Esophagus muscularis mucosa (tissue), 4 donors: ENCODE results near the gene COL6A1. TPM values are rescaled to one million over a fixed set of nuclear protein-coding genes. Genes with fewer than 3 reads are reported as not detected.

Experiments
- DNase-seq: peaks from one replicate; pipeline ENCODE4 v3.0.0-alpha.2; 2017; ENCODE audit errors: extremely low spot score
- H3K27ac ChIP-seq, 4 donors: fragments of 200-600 bp; sonication (generic); replicated peaks in 1 of 4; 1 replicate in 3 of 4; 2 replicates in 1 of 4; pipeline ENCODE4 v1.5.1; 2016 to 2019; ENCODE audit warnings: mild to moderate bottlenecking in 1 of 4
- H3K27me3 ChIP-seq, 4 donors: fragments of 200-600 bp; sonication (generic); one replicate each; pipeline versions ENCODE4 v1.5.1 to v1.6.0; 2016 to 2019
- H3K36me3 ChIP-seq, 4 donors: fragments of 200-600 bp; sonication (generic); one replicate each; pipeline ENCODE4 v1.5.1; 2016 to 2019
- H3K4me1 ChIP-seq, 4 donors: fragments of 200-600 bp; sonication (generic); one replicate each; pipeline ENCODE4 v1.5.1; 2016 to 2019
- H3K4me3 ChIP-seq, 4 donors: fragments of 200-600 bp; sonication (generic); 1 replicate in 2 of 4; 2 replicates in 2 of 4; pipeline ENCODE4 v1.5.1; 2016 to 2019; ENCODE audit warnings: mild to moderate bottlenecking in 4 of 4, moderate library complexity in 1 of 4
- H3K9me3 ChIP-seq, 4 donors: fragments of 200-600 bp; sonication (generic); 1 replicate in 3 of 4; 2 replicates in 1 of 4; pipeline ENCODE4 v1.5.1; 2016 to 2019
- CTCF ChIP-seq, 3 experiments: fragments of 200-600 bp in 2 of 3; fragments of 450-650 bp in 1 of 3; sonication (generic) in 2 of 3; IDR thresholded peaks; one replicate each; pipeline ENCODE4 v1.5.1; 2017 to 2019; ENCODE audit warnings: antibody characterized with exemption in 3 of 3, mild to moderate bottlenecking in 2 of 3, moderate library complexity in 1 of 3
- EP300 ChIP-seq: sonication (generic); formaldehyde crosslinking; IDR thresholded peaks from one replicate; pipeline ENCODE4 v1.6.1; 2017; ENCODE audit warnings: antibody characterized with exemption
- POLR2A ChIP-seq: fragments of 450-650 bp; IDR thresholded peaks from one replicate; pipeline ENCODE4 v1.6.1; 2017; ENCODE audit warnings: antibody characterized with exemption, moderate library complexity, mild to moderate bottlenecking, low read depth
- POLR2AphosphoS5 ChIP-seq, 2 donors: sonication (generic); formaldehyde crosslinking; IDR thresholded peaks; one replicate each; pipeline ENCODE4 v1.6.1; 2017; ENCODE audit warnings: antibody characterized with exemption in 2 of 2
- WGBS: methylation state at CpG from one replicate; pipeline ENCODE4 v1.1.5; 2018; 5-methylcytosine and 5-hydroxymethylcytosine counted together
- intact Hi-C: fragments of 100-400 bp; cut with DNase I; formaldehyde crosslinking; loops from one replicate; pipeline ENCODE4 v1.15.1; 2023
- total RNA-seq, 4 donors: library from RNA; depleted of rRNA; stranded (reverse); fragments of >200 nt; gene quantifications; one replicate each; pipeline versions ENCODE4 v1.1.0 to v1.2.1, GENCODE V29; 2016

COL6A1 gene
- total RNA-seq, 4 donors from 2014 or later, result 646 to 1,432 (median 1,078) TPM

- no peak overlapping the region for H3K27ac ChIP-seq
- TF ChIP-seq CTCF (IDR thresholded peaks at IDR 0.05) (no peak), POLR2A (no peak), POLR2AphosphoS5 (IDR thresholded peaks at IDR 0.05) (no peak), EP300 (no peak)
- intact Hi-C loops, result no loop called here
Measured at GRCh38 chr21:46018615-46019014, 37.0 kb downstream of the COL6A1 start.

GRCh38 chr21:46020581-46020980, 39.0 kb downstream of the COL6A1 start:
- no peak overlapping the region for H3K4me3 ChIP-seq
- H3K27ac ChIP-seq, result peak overlapping the region in 3 of 4 donors; percentile 41 to 84 (median 84)
- intact Hi-C loops, result loop anchor here (5.0 kb wide), 1 partner anchor 37 kb away; no protein-coding TSS in a partner anchor
- TF ChIP-seq POLR2A (no peak), POLR2AphosphoS5 (IDR thresholded peaks at IDR 0.05) (no peak), EP300 (no peak), CTCF (IDR thresholded peaks at IDR 0.05) (no peak)
- peaks cover 17 to 68% (median 62%) of the 10 kb centered on the region in 4 donors for H3K4me1 ChIP-seq
- no peaks in the 10 kb centered on the region for H3K36me3 ChIP-seq
- no peaks in the 10 kb centered on the region for H3K27me3 ChIP-seq
- WGBS, result 88% methylated on average over 4 of the region's 6 CpGs
- H3K9me3 ChIP-seq, result no peaks in the 10 kb centered on the region
- DNase-seq, result no peak

More at GRCh38 chr21:46018615-46019014, 37.0 kb downstream of the COL6A1 start:
- no peaks in the 10 kb centered on the region for H3K27me3 ChIP-seq
- no peaks in the 10 kb centered on the region for H3K9me3 ChIP-seq
- 86% methylated on average over 3 of the region's 3 CpGs for WGBS
- no peaks in the 10 kb centered on the region for H3K36me3 ChIP-seq
- peaks cover 14 to 48% (median 42%) of the 10 kb centered on the region in 4 donors for H3K4me1 ChIP-seq
- no peak for DNase-seq
- H3K4me3 ChIP-seq, result no peak overlapping the region

- Histone ChIP-seq H3K4me1 (peaks cover 17 to 72% (median 68%) of the 10 kb centered on the region in 4 donors), H3K9me3 (no peaks in the 10 kb centered on the region), H3K4me3 (no peak overlapping the region), H3K36me3 (no peaks in the 10 kb centered on the region), H3K27ac (peak overlapping the region; percentile 84 to 90 (median 84)), H3K27me3 (no peaks in the 10 kb centered on the region)
- no peak for TF ChIP-seq EP300
- 74% methylated on average over 7 of the region's 7 CpGs for WGBS
- DNase-seq, result no peak
- intact Hi-C loops, result loop anchor here (5.0 kb wide), 1 partner anchor 36 kb away; no protein-coding TSS in a partner anchor
Measured at GRCh38 chr21:46021398-46021797, 39.8 kb downstream of the COL6A1 start.

GRCh38 chr21:46021978-46022544, 40.5 kb downstream of the COL6A1 start:
- no peaks in the 10 kb centered on the region for H3K36me3 ChIP-seq
- peak; percentile 93 for DNase-seq
- no peaks in the 10 kb centered on the region for H3K27me3 ChIP-seq
- peak overlapping the region; percentile 84 to 90 (median 84) for H3K27ac ChIP-seq
- WGBS, result 45% methylated on average over 15 of the region's 23 CpGs
- TF ChIP-seq POLR2AphosphoS5 (IDR thresholded peaks at IDR 0.05), result peak; percentile 89 to 91
- peak; percentile 74 for TF ChIP-seq EP300
- peak in 1 of 3 experiments; percentile 15 for TF ChIP-seq CTCF (IDR thresholded peaks at IDR 0.05)
- no peak for TF ChIP-seq POLR2A
- H3K4me1 ChIP-seq, result peaks cover 23 to 79% (median 71%) of the 10 kb centered on the region in 4 donors
- no peaks in the 10 kb centered on the region for H3K9me3 ChIP-seq
- peak overlapping the region in 1 of 4 donors; percentile 30 for H3K4me3 ChIP-seq
- intact Hi-C loops, result loop anchor here (5.0 kb wide), 1 partner anchor 35 kb away; no protein-coding TSS in a partner anchor

- TF ChIP-seq EP300, result no peak
- no peak for TF ChIP-seq POLR2AphosphoS5 (IDR thresholded peaks at IDR 0.05)
- no peak for TF ChIP-seq POLR2A
- TF ChIP-seq CTCF (IDR thresholded peaks at IDR 0.05), result no peak
- Histone ChIP-seq H3K27ac (peak overlapping the region; percentile 84 to 90 (median 84)), H3K27me3 (no peaks in the 10 kb centered on the region), H3K36me3 (no peaks in the 10 kb centered on the region), H3K4me3 (peak overlapping the region in 1 of 4 donors; percentile 30), H3K9me3 (no peaks in the 10 kb centered on the region), H3K4me1 (peaks cover 27 to 87% (median 79%) of the 10 kb centered on the region in 4 donors)
- no peak for DNase-seq
- intact Hi-C loops, result loop anchor here (5.0 kb wide), 1 partner anchor 34 kb away; no protein-coding TSS in a partner anchor
- WGBS, result 90% methylated on average over 19 of the region's 36 CpGs
Measured at GRCh38 chr21:46022551-46023525, 41.3 kb downstream of the COL6A1 start.
